ENCODE data around the gene SUPT6H. TPM values are rescaled to one million over a fixed set of nuclear protein-coding genes. Genes with fewer than 3 reads are reported as not detected.

The SUPT6H gene
- total and polyA plus RNA-seq, 9 of the 15 experiments (the other 6 are each of a cell fraction or from before 2014, with no cell fraction given) = 1.7 to 77.7 (median 49.2) TPM

GRCh38 chr17:28612531-28612930 lies 49.5 kb upstream of the SUPT6H start (continued):
- TF ChIP-seq SIX5 (IDR thresholded peaks at IDR 0.05; ENCODE audit: borderline replicate concordance in 1 of 2, insufficient read depth in 1 of 2, low read depth in 1 of 2, low read length in 2 of 2) (no peak), HDAC1 (IDR thresholded peaks at IDR 0.05) (no peak), PURB (CRISPR knock-in tag; IDR thresholded peaks at IDR 0.05; ENCODE audit: low read depth) (no peak), GTF2F1 (IDR thresholded peaks at IDR 0.05; ENCODE audit: low read depth, low read length) (no peak), MIER1 (IDR thresholded peaks at IDR 0.05; ENCODE audit: low read depth) (no peak), ZNF133 (CRISPR knock-in tag; IDR thresholded peaks at IDR 0.05) (no peak), ZNF347 (CRISPR knock-in tag; IDR thresholded peaks at IDR 0.05; ENCODE audit: low read depth) (no peak)
- TF ChIP-seq, protein P1, sequence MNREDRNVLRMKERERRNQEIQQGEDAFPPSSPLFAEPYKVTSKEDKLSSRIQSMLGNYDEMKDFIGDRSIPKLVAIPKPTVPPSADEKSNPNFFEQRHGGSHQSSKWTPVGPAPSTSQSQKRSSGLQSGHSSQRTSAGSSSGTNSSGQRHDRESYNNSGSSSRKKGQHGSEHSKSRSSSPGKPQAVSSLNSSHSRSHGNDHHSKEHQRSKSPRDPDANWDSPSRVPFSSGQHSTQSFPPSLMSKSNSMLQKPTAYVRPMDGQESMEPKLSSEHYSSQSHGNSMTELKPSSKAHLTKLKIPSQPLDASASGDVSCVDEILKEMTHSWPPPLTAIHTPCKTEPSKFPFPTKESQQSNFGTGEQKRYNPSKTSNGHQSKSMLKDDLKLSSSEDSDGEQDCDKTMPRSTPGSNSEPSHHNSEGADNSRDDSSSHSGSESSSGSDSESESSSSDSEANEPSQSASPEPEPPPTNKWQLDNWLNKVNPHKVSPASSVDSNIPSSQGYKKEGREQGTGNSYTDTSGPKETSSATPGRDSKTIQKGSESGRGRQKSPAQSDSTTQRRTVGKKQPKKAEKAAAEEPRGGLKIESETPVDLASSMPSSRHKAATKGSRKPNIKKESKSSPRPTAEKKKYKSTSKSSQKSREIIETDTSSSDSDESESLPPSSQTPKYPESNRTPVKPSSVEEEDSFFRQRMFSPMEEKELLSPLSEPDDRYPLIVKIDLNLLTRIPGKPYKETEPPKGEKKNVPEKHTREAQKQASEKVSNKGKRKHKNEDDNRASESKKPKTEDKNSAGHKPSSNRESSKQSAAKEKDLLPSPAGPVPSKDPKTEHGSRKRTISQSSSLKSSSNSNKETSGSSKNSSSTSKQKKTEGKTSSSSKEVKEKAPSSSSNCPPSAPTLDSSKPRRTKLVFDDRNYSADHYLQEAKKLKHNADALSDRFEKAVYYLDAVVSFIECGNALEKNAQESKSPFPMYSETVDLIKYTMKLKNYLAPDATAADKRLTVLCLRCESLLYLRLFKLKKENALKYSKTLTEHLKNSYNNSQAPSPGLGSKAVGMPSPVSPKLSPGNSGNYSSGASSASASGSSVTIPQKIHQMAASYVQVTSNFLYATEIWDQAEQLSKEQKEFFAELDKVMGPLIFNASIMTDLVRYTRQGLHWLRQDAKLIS (CRISPR knock-in tag; IDR thresholded peaks at IDR 0.05) = no peak

Measured in K562 (cell line).